PFSK-1 (cell line): ENCODE results near the gene SMIM43.

Experiments
- POLR2AphosphoS5 ChIP-seq: IDR thresholded peaks from 2 replicates; pipeline ENCODE4 v1.6.1; 2012; ENCODE audit warnings: low read depth, mild to moderate bottlenecking, control low read depth, low read length, moderate library complexity
- TF ChIP-seq, protein P1 (sequence below), 2 experiments: IDR thresholded peaks; 2 replicates each; pipeline versions ENCODE4 v1.6.1 to v1.8.0; 2011 to 2012; ENCODE audit warnings: low read depth in 2 of 2, low read length in 2 of 2, control low read depth in 1 of 2, inconsistent platforms in 1 of 2, mild to moderate bottlenecking in 1 of 2, moderate library complexity in 1 of 2; ENCODE audit not compliant: insufficient read depth in 1 of 2

DNA sequence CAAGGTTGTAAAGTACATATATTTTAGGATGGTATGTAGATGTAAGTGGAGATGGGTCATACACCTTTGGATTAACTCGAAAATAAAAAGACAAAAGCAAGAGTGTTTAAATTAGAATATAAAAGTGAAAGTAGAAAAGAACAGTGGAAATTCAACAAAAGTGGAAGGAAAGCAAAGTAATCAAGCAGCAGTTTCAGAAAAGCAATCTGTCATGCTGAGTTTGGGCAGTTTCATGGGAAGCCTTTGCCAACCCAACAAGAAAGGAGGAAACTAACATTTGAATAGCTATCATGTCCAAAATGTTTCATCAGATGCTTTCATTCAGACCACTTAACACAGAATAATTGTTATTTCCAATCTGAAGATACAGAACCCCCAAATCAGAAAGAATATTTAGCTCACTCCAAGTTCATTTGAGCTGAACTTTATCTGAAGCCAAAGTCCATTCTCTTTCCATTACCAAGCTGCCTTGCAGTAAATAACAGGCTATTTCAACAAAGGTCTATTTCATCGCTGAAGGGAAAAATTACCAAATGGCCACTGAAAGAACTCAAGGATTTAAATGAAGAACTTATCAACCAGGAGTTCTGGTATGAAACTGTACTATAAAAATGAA is 34.4 kb upstream of the SMIM43 start:
- TF ChIP-seq, protein P1, sequence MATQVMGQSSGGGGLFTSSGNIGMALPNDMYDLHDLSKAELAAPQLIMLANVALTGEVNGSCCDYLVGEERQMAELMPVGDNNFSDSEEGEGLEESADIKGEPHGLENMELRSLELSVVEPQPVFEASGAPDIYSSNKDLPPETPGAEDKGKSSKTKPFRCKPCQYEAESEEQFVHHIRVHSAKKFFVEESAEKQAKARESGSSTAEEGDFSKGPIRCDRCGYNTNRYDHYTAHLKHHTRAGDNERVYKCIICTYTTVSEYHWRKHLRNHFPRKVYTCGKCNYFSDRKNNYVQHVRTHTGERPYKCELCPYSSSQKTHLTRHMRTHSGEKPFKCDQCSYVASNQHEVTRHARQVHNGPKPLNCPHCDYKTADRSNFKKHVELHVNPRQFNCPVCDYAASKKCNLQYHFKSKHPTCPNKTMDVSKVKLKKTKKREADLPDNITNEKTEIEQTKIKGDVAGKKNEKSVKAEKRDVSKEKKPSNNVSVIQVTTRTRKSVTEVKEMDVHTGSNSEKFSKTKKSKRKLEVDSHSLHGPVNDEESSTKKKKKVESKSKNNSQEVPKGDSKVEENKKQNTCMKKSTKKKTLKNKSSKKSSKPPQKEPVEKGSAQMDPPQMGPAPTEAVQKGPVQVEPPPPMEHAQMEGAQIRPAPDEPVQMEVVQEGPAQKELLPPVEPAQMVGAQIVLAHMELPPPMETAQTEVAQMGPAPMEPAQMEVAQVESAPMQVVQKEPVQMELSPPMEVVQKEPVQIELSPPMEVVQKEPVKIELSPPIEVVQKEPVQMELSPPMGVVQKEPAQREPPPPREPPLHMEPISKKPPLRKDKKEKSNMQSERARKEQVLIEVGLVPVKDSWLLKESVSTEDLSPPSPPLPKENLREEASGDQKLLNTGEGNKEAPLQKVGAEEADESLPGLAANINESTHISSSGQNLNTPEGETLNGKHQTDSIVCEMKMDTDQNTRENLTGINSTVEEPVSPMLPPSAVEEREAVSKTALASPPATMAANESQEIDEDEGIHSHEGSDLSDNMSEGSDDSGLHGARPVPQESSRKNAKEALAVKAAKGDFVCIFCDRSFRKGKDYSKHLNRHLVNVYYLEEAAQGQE (IDR thresholded peaks at IDR 0.05; ENCODE audit: insufficient read depth in 1 of 2, low read depth in 2 of 2, low read length in 2 of 2): no peak
- TF ChIP-seq POLR2AphosphoS5: no peak
